BJ (cell line): Measurements from ENCODE around the gene FGGY. TPM values are rescaled to one million over a fixed set of nuclear protein-coding genes. Genes with fewer than 3 reads are reported as not detected.

ENCODE experiments used
- CTCF ChIA-PET: fragments of 350-600 bp; formaldehyde crosslinking; extraction: SDS; loops from one replicate; lab custom pipeline; 2021; ENCODE audit warnings: antibody characterized with exemption, inconsistent platforms; lab: Yijun Ruan, JAX
- POLR2A ChIA-PET: fragments of 300-600 bp; sonication (Branson Sonifier 250); formaldehyde crosslinking; extraction: SDS; loops from one replicate; lab custom pipeline; 2021; ENCODE audit warnings: antibody characterized with exemption; lab: Charles Lee
- DNase-seq: peaks from one replicate; pipeline ENCODE4 v3.0.0-alpha.2; 2011; ENCODE audit warnings: low read depth
- H3K27me3 ChIP-seq: 2 replicates; pipeline ENCODE4 v1.6.0; 2011; ENCODE audit warnings: low read length; ENCODE audit not compliant: control insufficient read depth, insufficient read depth
- H3K36me3 ChIP-seq: 2 replicates; pipeline ENCODE4 v1.5.1; 2011; ENCODE audit warnings: low read length; ENCODE audit not compliant: control insufficient read depth, insufficient read depth
- H3K4me3 ChIP-seq: 2 replicates; pipeline ENCODE4 v1.5.1; 2011; ENCODE audit warnings: low read depth, mild to moderate bottlenecking, control low read depth, low read length
- polyA plus RNA-seq: library from polyadenylated mRNA; depleted of rRNA; stranded (reverse); fragments of >200 nt; gene quantifications from 2 replicates; pipeline ENCODE4 v1.2.3, GENCODE V29; 2011
- TF ChIP-seq, protein P1 (sequence below): IDR thresholded peaks from 2 replicates; pipeline ENCODE4 v1.5.1; 2011; ENCODE audit warnings: low read depth, mild to moderate bottlenecking, control low read depth, inconsistent platforms, low read length, moderate library complexity; ENCODE audit not compliant: insufficient read depth

The FGGY gene
- polyA plus RNA-seq, 1 experiment, result 9.9 TPM

DNA sequence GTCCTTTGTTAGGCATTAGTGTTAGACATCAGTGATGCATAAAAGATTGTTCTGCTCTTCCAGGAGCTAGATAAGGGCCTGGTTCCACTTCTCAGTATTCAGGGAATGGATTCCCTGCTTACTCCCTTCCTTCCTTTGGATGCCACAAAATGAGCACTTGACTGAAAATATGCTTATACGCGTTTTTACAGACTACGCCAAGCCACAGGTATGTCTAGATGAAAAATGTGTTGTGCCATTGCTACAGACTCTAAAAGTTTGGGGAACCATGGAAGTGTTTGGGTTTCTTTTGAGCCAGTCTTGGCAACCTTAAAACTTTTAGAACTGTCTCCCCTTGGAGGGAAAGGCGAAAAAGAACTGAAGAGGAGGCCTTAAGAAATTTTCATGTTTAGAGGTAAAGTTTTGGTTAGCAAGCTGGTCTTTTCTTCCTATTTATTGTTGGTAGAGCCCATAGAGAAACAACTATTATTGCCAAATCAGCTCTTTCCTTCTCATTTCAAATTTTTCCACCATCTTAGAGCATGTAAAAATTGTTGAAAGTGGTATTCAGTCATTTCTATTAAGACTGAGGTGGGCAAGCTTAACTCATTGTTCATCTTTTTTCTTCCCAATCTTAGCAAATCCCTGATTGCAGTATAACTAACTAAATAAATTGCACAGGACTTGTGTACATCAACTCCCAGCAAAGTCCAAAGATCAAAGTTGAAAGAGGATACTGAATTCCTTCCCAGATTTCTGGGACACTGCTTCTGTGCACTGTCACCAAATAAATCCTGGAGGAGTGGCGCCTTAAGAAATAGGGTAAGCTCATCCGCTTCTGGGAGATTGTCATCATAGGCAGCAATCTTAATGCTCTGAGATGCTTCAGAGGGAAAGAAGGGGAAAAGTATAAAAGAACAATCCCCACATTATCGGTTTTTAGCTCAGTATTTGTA is 18.9 kb downstream of the FGGY start:
- POLR2A ChIA-PET, result no interaction called here
- Histone ChIP-seq H3K4me3 (no peak overlapping the region), H3K36me3 (no peaks in the 10 kb centered on the region), H3K27me3 (no peaks in the 10 kb centered on the region)
- no peak for DNase-seq
- CTCF ChIA-PET, result interaction anchor here (0.7 to 1.5 kb wide), 4 partner anchors 9 to 443 kb away, joined by 3 to 5 read pairs (median 4); no protein-coding TSS in a partner anchor
- TF ChIP-seq, protein P1, sequence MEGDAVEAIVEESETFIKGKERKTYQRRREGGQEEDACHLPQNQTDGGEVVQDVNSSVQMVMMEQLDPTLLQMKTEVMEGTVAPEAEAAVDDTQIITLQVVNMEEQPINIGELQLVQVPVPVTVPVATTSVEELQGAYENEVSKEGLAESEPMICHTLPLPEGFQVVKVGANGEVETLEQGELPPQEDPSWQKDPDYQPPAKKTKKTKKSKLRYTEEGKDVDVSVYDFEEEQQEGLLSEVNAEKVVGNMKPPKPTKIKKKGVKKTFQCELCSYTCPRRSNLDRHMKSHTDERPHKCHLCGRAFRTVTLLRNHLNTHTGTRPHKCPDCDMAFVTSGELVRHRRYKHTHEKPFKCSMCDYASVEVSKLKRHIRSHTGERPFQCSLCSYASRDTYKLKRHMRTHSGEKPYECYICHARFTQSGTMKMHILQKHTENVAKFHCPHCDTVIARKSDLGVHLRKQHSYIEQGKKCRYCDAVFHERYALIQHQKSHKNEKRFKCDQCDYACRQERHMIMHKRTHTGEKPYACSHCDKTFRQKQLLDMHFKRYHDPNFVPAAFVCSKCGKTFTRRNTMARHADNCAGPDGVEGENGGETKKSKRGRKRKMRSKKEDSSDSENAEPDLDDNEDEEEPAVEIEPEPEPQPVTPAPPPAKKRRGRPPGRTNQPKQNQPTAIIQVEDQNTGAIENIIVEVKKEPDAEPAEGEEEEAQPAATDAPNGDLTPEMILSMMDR, result no peak

DNA sequence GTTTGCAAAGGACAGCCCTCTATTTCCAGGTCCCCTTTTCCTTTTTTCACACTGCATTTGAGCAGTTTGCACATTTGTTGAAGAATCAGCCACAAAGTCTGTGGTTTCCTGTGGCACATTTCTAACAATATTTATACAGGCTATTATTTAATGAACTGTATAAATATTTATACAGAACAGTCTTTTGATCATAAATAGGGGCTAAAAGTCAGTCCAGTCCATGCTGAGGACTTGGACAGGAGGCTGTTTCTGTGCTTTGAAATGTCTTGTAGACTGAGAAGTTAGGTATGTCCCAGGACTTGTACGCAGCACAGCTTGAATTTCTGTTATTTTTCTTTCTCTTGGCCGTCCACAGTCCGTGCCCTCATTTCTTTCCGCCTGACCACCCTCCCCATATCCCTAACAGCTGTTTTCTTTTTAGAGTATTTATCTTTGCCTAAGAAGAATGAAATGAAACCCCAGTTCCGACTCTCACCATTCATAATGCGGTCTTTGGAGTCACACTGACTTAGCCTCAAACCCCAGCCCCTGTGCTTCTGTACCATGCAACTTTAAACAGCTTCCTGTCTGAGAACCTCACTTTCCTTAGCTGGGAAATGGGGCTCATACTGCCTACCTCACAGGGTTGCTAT is 19.7 kb downstream of the FGGY start:
- H3K27me3 ChIP-seq, result no peaks in the 10 kb centered on the region
- no peaks in the 10 kb centered on the region for H3K36me3 ChIP-seq
- TF ChIP-seq, protein P1, result no peak
- ChIA-PET CTCF (interaction anchor here (0.8 kb wide), 1 partner anchor 442 kb away, joined by 3 read pairs; no protein-coding TSS in a partner anchor), POLR2A (no interaction called here)
- no peak for DNase-seq
- peak overlapping the region; percentile 13; the same call in 1 of the 2 replicates for H3K4me3 ChIP-seq

DNA sequence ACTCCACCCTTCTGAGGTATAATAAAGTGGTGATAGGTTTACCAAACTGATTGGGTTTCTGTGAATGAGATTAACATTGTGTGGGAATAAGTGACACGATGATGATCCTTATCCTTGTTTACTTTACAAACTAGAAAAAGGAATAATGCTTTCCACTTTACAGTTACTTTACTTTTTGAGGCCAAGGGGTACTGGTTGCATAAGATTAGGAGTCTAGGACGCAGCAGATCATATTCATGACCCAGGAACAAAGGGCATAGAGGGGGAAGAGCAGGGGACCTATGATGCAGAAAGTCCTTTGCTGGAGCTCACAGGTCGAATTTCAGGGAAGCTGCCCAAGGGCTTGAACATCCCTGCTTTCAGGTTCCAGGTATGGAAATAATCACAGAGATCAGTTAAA is 20.4 kb downstream of the FGGY start:
- ChIA-PET POLR2A (no interaction called here), CTCF (no interaction called here)
- Histone ChIP-seq H3K27me3 (no peaks in the 10 kb centered on the region), H3K36me3 (no peaks in the 10 kb centered on the region), H3K4me3 (no peak overlapping the region)
- TF ChIP-seq, protein P1, result no peak
- DNase-seq, result no peak

DNA sequence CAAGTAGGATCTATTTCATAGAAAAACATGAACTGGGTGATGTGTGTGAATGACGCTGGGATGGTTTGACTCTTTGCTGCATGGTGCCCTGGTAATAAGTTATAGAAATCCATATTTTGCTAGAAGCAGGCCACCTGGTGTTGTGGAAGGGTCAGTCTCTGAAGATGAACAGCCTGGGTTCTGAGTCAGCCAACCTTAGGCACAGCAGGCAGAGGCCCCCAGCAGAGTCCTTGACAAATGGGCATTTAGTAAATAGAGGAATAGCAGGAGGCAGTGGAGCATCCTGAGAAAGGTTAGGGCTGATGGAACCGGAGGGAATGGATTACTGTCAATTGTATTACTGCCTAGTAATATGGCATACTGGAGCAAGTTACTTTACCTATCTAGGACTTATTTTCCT is 20.9 kb downstream of the FGGY start:
- POLR2A ChIA-PET, result no interaction called here
- H3K4me3 ChIP-seq, result no peak overlapping the region
- CTCF ChIA-PET, result no interaction called here
- no peak for DNase-seq
- H3K27me3 ChIP-seq, result no peaks in the 10 kb centered on the region
- no peaks in the 10 kb centered on the region for H3K36me3 ChIP-seq
- TF ChIP-seq, protein P1, result no peak

DNA sequence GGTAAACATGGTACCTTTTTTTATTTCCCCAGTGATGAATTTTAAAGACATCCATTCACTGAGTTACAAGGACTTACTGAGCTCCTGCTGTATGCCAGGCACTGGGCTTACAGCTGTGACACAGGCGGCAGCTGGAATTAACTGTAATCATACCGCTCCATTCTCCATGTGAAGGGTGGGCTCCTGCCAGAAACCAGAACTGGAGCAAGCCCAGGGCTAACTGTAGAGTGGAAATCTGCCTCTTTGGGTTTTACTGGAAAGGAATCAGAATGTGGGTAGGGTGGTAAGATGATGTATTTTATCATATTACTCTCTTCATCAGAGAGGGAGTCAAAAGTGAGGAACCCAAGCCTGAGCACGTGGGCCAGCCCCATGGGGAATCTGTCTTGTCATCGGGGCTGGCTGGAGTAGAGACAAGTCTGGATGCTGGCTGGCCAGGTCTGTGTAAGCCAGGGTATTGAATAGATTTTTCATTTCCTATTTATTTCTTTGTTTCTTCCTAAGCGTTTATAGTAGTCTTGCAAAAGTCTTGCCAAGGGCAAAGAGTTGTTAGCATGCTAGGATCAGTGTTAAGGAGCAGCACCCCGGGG is 21.5 kb downstream of the FGGY start:
- no peak for DNase-seq
- Histone ChIP-seq H3K27me3 (no peaks in the 10 kb centered on the region), H3K36me3 (no peaks in the 10 kb centered on the region), H3K4me3 (no peak overlapping the region)
- POLR2A ChIA-PET, result interaction anchor here (0.5 to 0.6 kb wide), 2 partner anchors 11 to 22 kb away, joined by 3 to 4 read pairs; partner anchors contain the start of gene FGGY
- TF ChIP-seq, protein P1, result no peak
- CTCF ChIA-PET, result interaction anchor here (0.7 kb wide), 1 partner anchor 447 kb away, joined by 3 read pairs; no protein-coding TSS in a partner anchor
